Activated T-cell treated with anti-CD3 and anti-CD28 coated beads, Interleukin-2, amount 50 U/mL, for 72 hours (primary cell): Measurements from ENCODE around the gene IL34. TPM values are rescaled to one million over a fixed set of nuclear protein-coding genes. Genes with fewer than 3 reads are reported as not detected.

Experiments used
- ATAC-seq, 2 donors: fragments of 150-1000 bp; cut with Tn5 transposase; replicated peaks in 1 of 2; 2 replicates each; pipeline ENCODE4 v1.10.0; 2021; ENCODE audit warnings: moderate library complexity in 2 of 2, mild to moderate bottlenecking in 1 of 2
- DNase-seq, 2 donors: peaks; one replicate each; pipeline ENCODE4 v3.0.0; 2021 to 2022; ENCODE audit warnings: mixed read lengths in 1 of 2
- H3K27ac Mint-ChIP-seq: one replicate; pipeline ENCODE4 v1.8.0; 2022; ENCODE audit warnings: mild to moderate bottlenecking, moderate library complexity, mixed read lengths
- H3K27me3 Mint-ChIP-seq: one replicate; pipeline ENCODE4 v1.8.0; 2022; ENCODE audit warnings: low read depth, mixed read lengths
- H3K36me3 Mint-ChIP-seq, 2 donors: one replicate each; pipeline ENCODE4 v1.8.0; 2022; ENCODE audit warnings: mixed read lengths in 2 of 2, mild to moderate bottlenecking in 1 of 2; ENCODE audit not compliant: insufficient read depth in 2 of 2
- H3K4me1 Mint-ChIP-seq: one replicate; pipeline ENCODE4 v1.8.0; 2022; ENCODE audit warnings: low read depth, mixed read lengths
- H3K4me3 Mint-ChIP-seq, 2 donors: one replicate each; pipeline ENCODE4 v1.8.0; 2022; ENCODE audit warnings: mild to moderate bottlenecking in 2 of 2, mixed read lengths in 2 of 2, moderate library complexity in 2 of 2
- H3K9me3 Mint-ChIP-seq, 2 donors: one replicate each; pipeline ENCODE4 v1.8.0; 2022; ENCODE audit warnings: mixed read lengths in 2 of 2
- total RNA-seq, 2 donors: library from RNA; stranded (reverse); gene quantifications; one replicate each; pipeline ENCODE4 v1.2.3, GENCODE V29; 2022

The IL34 gene
- total RNA-seq, result under 1 TPM; 0.35 to 0.36 TPM

DNA sequence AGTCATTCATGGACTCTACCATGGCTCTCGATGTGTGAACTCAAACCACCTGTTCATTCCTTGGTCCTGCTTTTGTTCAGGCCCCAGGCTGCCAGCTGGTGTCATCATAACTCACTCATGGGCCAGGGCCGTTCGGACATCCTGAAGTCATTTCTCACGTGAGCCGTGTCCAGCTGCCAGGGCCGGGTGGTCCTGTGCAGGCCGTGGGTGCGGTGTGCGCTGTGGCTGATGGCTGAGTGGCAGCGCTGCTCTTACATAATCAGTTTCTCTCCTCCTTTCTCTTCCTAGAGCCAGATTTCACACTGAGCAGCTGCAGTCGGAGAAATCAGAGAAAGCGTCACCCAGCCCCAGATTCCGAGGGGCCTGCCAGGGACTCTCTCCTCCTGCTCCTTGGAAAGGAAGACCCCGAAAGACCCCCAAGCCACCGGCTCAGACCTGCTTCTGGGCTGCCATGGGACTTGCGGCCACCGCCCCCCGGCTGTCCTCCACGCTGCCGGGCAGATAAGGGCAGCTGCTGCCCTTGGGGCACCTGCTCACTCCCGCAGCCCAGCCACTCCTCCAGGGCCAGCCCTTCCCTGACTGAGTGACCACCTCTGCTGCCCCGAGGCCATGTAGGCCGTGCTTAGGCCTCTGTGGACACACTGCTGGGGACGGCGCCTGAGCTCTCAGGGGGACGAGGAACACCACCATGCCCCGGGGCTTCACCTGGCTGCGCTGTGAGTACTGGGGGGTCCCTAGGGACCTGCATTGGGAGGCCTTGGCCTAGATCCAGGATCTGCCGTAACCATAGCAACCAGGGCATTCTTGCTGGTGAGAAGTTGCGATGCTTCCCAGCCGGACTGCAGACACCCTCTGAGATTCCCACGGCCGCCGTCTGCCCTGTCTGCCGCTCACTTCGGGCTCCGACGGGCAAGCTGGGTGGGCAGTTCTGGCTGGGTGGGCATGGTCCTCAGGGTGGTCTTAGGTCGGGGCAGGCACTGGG is at the start of gene IL34:
TSS of gene IL34 (plus strand) at position 300 of the 982 bp plus-strand sequence. CDS start at position 689, 389 bp downstream.
- Mint-ChIP-seq H3K4me3 (no peak within 1 kb of the TSS), H3K36me3 (no peaks in the 10 kb centered on the region), H3K27me3 (no peaks in the 10 kb centered on the region), H3K4me1 (no peaks in the 10 kb centered on the region), H3K27ac (no peak within 1 kb of the TSS), H3K9me3 (no peaks in the 10 kb centered on the region)
- no peak for ATAC-seq
- DNase-seq, result no peak

DNA sequence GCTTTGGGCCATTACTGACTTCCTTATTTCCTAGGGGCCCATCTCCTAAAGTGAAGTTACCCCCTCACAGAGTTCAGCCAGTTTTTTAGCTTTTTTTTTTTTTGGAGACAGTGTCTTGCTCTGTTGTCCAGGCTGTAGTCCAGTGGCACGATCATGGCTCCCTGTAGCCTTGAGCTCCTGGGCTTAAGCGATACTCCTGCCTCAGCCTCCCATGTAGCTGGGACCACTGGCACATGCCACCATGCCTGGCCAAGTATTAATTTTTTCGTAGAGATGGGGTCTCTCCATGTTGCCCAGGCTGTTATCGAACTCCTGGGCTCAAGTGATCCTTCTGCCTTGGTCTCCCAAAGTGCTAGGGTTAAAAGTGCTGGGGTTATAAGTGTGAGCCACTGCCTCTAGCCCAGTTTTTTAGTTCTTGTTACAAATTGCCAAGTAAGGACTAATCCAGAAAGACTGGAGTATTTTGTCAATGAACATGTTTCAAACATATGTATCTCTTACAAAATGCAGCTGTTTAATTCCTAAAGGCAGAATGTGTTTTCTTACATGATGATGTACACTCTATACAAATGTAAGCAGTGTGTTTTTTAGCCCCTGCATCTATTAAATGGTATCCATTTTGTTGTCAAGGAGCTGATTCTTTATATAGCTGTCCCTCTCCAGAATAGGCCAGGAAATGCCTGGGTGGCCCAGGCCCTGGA is 49.1 kb upstream of the IL34 start:
- peaks cover 13% of the 10 kb centered on the region for H3K27me3 Mint-ChIP-seq
- DNase-seq, result no peak
- no peak overlapping the region for H3K27ac Mint-ChIP-seq
- no peak for ATAC-seq
- no peaks in the 10 kb centered on the region for H3K9me3 Mint-ChIP-seq
- no peak overlapping the region for H3K4me3 Mint-ChIP-seq
- no peaks in the 10 kb centered on the region for H3K4me1 Mint-ChIP-seq
- H3K36me3 Mint-ChIP-seq, result no peaks in the 10 kb centered on the region

DNA sequence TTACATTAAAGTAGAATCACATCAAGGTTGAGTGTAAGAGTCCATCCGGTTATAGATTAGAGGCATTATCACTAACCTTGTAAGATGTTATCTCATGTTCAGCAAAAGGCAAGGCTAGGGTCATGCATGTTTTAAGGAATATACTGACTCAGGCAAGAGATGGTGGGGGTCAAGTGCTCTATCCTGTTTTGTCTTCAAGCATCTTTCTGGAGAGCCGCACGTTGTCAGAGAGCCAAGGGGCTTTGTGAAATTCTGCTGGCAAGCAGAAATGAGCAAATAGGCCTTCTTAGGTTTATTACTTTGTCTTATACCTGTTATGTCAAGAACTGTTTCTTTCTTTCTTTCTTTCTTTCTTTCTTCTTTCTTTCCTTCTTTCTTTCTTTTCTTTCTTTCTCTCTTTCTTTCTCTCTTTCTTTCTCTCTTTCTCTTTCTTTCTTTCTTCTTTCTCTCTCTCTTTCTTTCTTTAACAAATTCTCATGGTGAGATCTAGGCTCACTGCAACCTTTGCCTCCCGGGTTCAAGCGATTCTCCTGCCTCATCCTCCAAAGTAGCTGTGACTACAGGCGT is 47.3 kb upstream of the IL34 start:
- ATAC-seq, result no peak
- H3K27me3 Mint-ChIP-seq, result peaks cover 13% of the 10 kb centered on the region

DNA sequence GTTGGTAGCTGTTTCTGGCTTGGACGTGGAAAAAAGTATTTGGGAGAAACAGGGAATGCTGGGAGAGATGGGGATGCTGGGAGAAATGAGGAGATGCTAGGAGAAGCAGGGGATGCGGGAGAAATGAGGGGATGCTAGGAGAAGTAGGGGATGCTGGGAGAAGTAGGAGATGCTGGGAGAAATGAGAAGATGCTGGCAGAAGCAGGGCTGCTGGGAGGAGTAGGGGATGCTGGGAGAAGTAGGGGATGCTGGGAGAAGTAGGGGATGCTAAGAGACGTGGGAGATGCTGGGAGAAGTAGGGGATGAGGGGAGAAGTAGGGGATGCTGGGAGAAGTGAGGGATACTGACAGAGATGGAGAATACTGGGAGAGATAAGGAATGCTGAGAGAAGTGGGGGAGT is 45.6 kb upstream of the IL34 start:
- ATAC-seq (no peak), DNase-seq (no peak)
- Mint-ChIP-seq H3K4me1 (no peaks in the 10 kb centered on the region), H3K27me3 (peaks cover 13% of the 10 kb centered on the region), H3K36me3 (no peaks in the 10 kb centered on the region), H3K9me3 (no peaks in the 10 kb centered on the region), H3K4me3 (no peak overlapping the region), H3K27ac (no peak overlapping the region)

More for the DNA sequence above, 47.3 kb upstream of the IL34 start:
- no peak for DNase-seq
- no peaks in the 10 kb centered on the region for H3K36me3 Mint-ChIP-seq
- no peak overlapping the region for H3K27ac Mint-ChIP-seq
- H3K4me3 Mint-ChIP-seq, result no peak overlapping the region
- no peaks in the 10 kb centered on the region for H3K9me3 Mint-ChIP-seq
- no peaks in the 10 kb centered on the region for H3K4me1 Mint-ChIP-seq

DNA sequence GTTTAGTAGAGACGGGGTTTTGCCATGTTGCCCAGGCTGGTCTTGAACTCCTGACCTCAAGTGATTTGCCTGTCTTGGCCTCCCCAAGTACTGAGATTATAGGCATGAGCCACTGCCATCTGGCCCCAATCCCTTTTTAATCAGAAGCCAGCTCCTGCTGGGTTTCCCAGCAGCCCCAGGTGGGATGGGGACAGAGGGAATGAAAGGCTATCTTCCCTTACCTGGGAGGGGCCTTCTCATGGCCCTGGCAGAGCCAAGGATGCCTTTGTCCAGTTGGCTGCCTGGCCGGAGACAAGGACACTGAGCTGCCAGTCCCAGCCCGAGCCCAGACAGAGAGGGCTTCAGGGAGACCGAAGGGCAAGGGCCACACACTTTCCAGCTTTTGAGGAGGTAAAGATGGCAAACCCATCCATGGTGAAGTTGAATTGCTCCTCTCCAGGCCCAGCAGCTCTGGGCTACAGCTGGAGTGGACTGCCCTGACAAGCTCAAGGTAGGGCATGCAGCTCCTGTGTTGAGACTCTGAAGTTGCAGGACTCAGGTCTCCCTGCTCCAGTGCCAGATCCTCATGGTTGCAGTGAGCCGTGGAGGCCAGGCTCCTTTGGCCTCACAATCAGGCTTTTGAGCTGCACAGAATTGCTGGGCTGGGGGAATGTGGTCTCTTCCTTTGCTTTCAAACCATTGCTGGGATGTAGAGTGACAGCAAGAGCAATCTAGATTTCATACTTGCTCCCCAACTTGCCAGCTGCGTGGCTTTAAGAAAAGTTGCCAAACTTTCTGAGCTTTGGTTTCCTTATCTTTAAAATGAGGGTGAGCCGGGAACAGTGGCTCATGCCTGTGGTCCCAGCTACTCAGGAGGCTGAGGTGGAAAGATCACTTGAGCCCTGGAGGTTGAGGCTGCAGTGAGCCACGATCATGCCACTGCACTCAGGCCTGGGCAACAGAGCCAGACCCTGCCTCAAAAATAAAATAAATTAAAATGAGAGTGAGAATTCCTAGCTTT is 44.5 kb upstream of the IL34 start:
- DNase-seq (no peak), ATAC-seq (no peak)
- Mint-ChIP-seq H3K4me1 (no peaks in the 10 kb centered on the region), H3K36me3 (no peaks in the 10 kb centered on the region), H3K4me3 (no peak overlapping the region), H3K27ac (no peak overlapping the region), H3K27me3 (peaks cover 13% of the 10 kb centered on the region), H3K9me3 (no peaks in the 10 kb centered on the region)

GRCh38 chr16:70602831-70603230 is 43.5 kb upstream of the IL34 start:
- H3K36me3 Mint-ChIP-seq, result no peaks in the 10 kb centered on the region
- DNase-seq (no peak), ATAC-seq (no peak)
- H3K4me3 Mint-ChIP-seq, result no peak overlapping the region
- peaks cover 13% of the 10 kb centered on the region for H3K27me3 Mint-ChIP-seq
- H3K4me1 Mint-ChIP-seq, result no peaks in the 10 kb centered on the region
- H3K9me3 Mint-ChIP-seq, result no peaks in the 10 kb centered on the region
- H3K27ac Mint-ChIP-seq, result no peak overlapping the region

- Mint-ChIP-seq H3K9me3 (no peaks in the 10 kb centered on the region), H3K36me3 (no peaks in the 10 kb centered on the region), H3K4me3 (no peak overlapping the region), H3K27me3 (peaks cover 13% of the 10 kb centered on the region), H3K4me1 (no peaks in the 10 kb centered on the region), H3K27ac (no peak overlapping the region)
- DNase-seq, result no peak
- ATAC-seq, result no peak
These were observed 41.7 kb upstream of the IL34 start for GRCh38 chr16:70604407-70605282.

- H3K36me3 Mint-ChIP-seq, result no peaks in the 10 kb centered on the region
- peaks cover 8% of the 10 kb centered on the region for H3K27me3 Mint-ChIP-seq
- DNase-seq (no peak), ATAC-seq (no peak)
- H3K27ac Mint-ChIP-seq, result no peak overlapping the region
- no peaks in the 10 kb centered on the region for H3K4me1 Mint-ChIP-seq
- no peak overlapping the region for H3K4me3 Mint-ChIP-seq
- H3K9me3 Mint-ChIP-seq, result no peaks in the 10 kb centered on the region
These were observed 41.1 kb upstream of the IL34 start for GRCh38 chr16:70605283-70605657.

DNA sequence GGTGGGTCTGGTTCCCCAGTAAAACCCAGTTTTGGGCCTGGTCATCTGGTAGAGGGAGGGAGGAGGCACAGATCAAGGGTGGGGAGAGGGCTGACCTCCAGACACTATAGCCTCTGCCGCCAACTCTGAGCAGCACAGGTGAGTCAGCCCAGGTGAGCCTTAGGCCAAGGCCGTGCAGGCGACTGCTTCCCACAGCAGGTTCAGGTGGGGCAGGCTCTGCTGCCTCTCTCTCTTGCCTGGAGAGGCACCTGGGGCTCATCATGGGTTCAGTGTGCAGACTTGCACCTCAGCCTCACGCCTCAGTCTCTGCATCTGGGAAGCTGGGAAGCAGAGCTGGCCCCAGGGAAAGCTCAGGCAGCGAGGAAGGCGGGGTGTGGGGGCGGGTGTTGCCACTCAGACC is 37.8 kb upstream of the IL34 start:
- no peak overlapping the region for H3K27ac Mint-ChIP-seq
- ATAC-seq, result no peak
- no peak for DNase-seq
- H3K9me3 Mint-ChIP-seq, result no peaks in the 10 kb centered on the region
- H3K27me3 Mint-ChIP-seq, result no peaks in the 10 kb centered on the region
- H3K4me1 Mint-ChIP-seq, result no peaks in the 10 kb centered on the region
- no peaks in the 10 kb centered on the region for H3K36me3 Mint-ChIP-seq
- H3K4me3 Mint-ChIP-seq, result no peak overlapping the region

GRCh38 chr16:70610273-70611223 is 35.8 kb upstream of the IL34 start:
- H3K4me3 Mint-ChIP-seq, result no peak overlapping the region
- no peak overlapping the region for H3K27ac Mint-ChIP-seq
- no peaks in the 10 kb centered on the region for H3K36me3 Mint-ChIP-seq
- no peak for ATAC-seq
- H3K27me3 Mint-ChIP-seq, result no peaks in the 10 kb centered on the region
- no peaks in the 10 kb centered on the region for H3K9me3 Mint-ChIP-seq
- no peaks in the 10 kb centered on the region for H3K4me1 Mint-ChIP-seq
- DNase-seq, result no peak

DNA sequence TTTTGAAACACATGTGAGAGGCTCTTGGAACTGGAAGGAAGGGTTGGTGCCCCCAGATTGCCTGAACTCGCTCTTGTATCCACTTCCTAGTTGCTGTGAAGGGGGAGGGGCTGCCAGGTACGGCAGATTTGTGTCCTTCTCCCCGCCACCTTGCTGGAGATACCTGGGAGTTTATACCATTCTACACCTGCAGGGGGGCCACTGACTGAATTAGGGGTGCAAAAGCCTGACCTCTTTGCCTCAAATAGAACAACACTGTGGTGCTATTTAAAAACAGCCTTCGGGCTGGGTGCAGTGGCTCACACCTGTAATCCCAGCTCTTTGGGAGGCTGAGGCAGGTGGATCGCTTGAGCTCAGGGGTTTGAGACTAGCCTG is 35.1 kb upstream of the IL34 start:
- no peak overlapping the region for H3K4me3 Mint-ChIP-seq
- no peak for ATAC-seq
- H3K36me3 Mint-ChIP-seq, result no peaks in the 10 kb centered on the region
- no peak overlapping the region for H3K27ac Mint-ChIP-seq
- H3K27me3 Mint-ChIP-seq, result no peaks in the 10 kb centered on the region
- no peak for DNase-seq
- no peaks in the 10 kb centered on the region for H3K4me1 Mint-ChIP-seq
- no peaks in the 10 kb centered on the region for H3K9me3 Mint-ChIP-seq
